WTC11 (cell line): ENCODE measurements around the gene TARBP1. TPM values are rescaled to one million over a fixed set of nuclear protein-coding genes. Genes with fewer than 3 reads are reported as not detected.

Experiments
- ATAC-seq: fragments of 200-7000 bp; cut with Tn5 transposase; 2 replicates; pipeline ENCODE4 v1.10.0; 2021; ENCODE audit warnings: mild to moderate bottlenecking, moderate library complexity
- CTCF ChIA-PET: fragments of 300-600 bp; sonication (Branson Sonifier 250); formaldehyde crosslinking; loops from one replicate; lab custom pipeline; 2021; ENCODE audit warnings: antibody characterized with exemption; lab: Charles Lee
- POLR2A ChIA-PET: fragments of 350-600 bp; sonication (Branson Sonifier 250); formaldehyde crosslinking; loops from one replicate; lab custom pipeline; 2021; ENCODE audit warnings: antibody characterized with exemption; lab: Charles Lee
- DNase-seq: peaks from one replicate; pipeline ENCODE4 v3.0.0; 2021; ENCODE audit warnings: low spot score
- H3K27ac Mint-ChIP-seq: 2 replicates; pipeline ENCODE4 v1.8.0; 2021; ENCODE audit warnings: mixed read lengths
- H3K27me3 Mint-ChIP-seq: 2 replicates; pipeline ENCODE4 v1.8.0; 2021; ENCODE audit warnings: low read depth, mild to moderate bottlenecking, moderate library complexity, mixed read lengths
- H3K36me3 Mint-ChIP-seq: 2 replicates; pipeline ENCODE4 v1.8.0; 2021; ENCODE audit warnings: mixed read lengths
- H3K4me1 Mint-ChIP-seq: 2 replicates; pipeline ENCODE4 v1.8.0; 2022; ENCODE audit warnings: mixed read lengths
- H3K4me3 Mint-ChIP-seq: 2 replicates; pipeline ENCODE4 v1.8.0; 2021; ENCODE audit warnings: mild to moderate bottlenecking, moderate library complexity, mixed read lengths
- H3K9me3 Mint-ChIP-seq: 2 replicates; pipeline ENCODE4 v1.8.0; 2021; ENCODE audit warnings: mixed read lengths
- ATF1 ChIP-seq: sonication (generic); formaldehyde crosslinking; IDR thresholded peaks from 2 replicates; pipeline ENCODE4 v1.8.1; 2023; ENCODE audit warnings: mild to moderate bottlenecking, moderate library complexity, missing genetic modification reagents
- ELF4 ChIP-seq: sonication (generic); formaldehyde crosslinking; IDR thresholded peaks from 2 replicates; pipeline ENCODE4 v1.8.1; 2022; ENCODE audit warnings: low read depth, mild to moderate bottlenecking, moderate library complexity, missing genetic modification reagents
- ETV6 ChIP-seq: sonication (generic); formaldehyde crosslinking; IDR thresholded peaks from 2 replicates; pipeline ENCODE4 v1.8.1; 2022; ENCODE audit warnings: mild to moderate bottlenecking, missing genetic modification reagents
- GRHL2 ChIP-seq: fragments of 250-450 bp; sonication (Bioruptor Pico); IDR thresholded peaks from 2 replicates; pipeline ENCODE4 v1.8.0; 2022; ENCODE audit warnings: mild to moderate bottlenecking, moderate library complexity; ENCODE audit not compliant: insufficient replicate concordance, severe bottlenecking
- GTF2I ChIP-seq: fragments of 250-450 bp; sonication (Bioruptor Pico); conservative IDR thresholded peaks from 2 replicates; pipeline ENCODE4 v1.4.0; 2021; ENCODE audit warnings: mild to moderate bottlenecking
- IRF2 ChIP-seq: sonication (generic); formaldehyde crosslinking; IDR thresholded peaks from 2 replicates; pipeline ENCODE4 v1.8.0; 2022; ENCODE audit warnings: low read depth, missing genetic modification reagents, borderline replicate concordance
- NFYB ChIP-seq: sonication (generic); formaldehyde crosslinking; conservative IDR thresholded peaks from 2 replicates; pipeline ENCODE4 v1.8.0; 2022; ENCODE audit warnings: low read depth, missing genetic modification reagents
- NR1H2 ChIP-seq: sonication (generic); formaldehyde crosslinking; IDR thresholded peaks from 2 replicates; pipeline ENCODE4 v1.9.0; 2021; ENCODE audit warnings: mild to moderate bottlenecking, moderate library complexity, missing genetic modification reagents
- NR3C1 ChIP-seq: sonication (generic); formaldehyde crosslinking; conservative IDR thresholded peaks from 2 replicates; pipeline ENCODE4 v1.8.1; 2023; ENCODE audit warnings: low read depth, mild to moderate bottlenecking, missing genetic modification reagents
- SOX15 ChIP-seq: fragments of 250-450 bp; sonication (Bioruptor Pico); IDR thresholded peaks from 2 replicates; pipeline ENCODE4 v1.9.0; 2021; ENCODE audit warnings: mild to moderate bottlenecking
- SP1 ChIP-seq: sonication (generic); formaldehyde crosslinking; conservative IDR thresholded peaks from 2 replicates; pipeline ENCODE4 v1.8.1; 2022; ENCODE audit warnings: missing genetic modification reagents
- TCF7 ChIP-seq: sonication (generic); formaldehyde crosslinking; IDR thresholded peaks from 2 replicates; pipeline ENCODE4 v1.8.0; 2022; ENCODE audit warnings: mild to moderate bottlenecking, low read depth, missing genetic modification reagents, moderate library complexity
- TEAD1 ChIP-seq: sonication (generic); formaldehyde crosslinking; IDR thresholded peaks from 2 replicates; pipeline ENCODE4 v1.8.0; 2022; ENCODE audit warnings: mild to moderate bottlenecking, missing genetic modification reagents
- TP53 ChIP-seq: sonication (generic); formaldehyde crosslinking; IDR thresholded peaks from 2 replicates; pipeline ENCODE4 v1.8.1; 2023; ENCODE audit warnings: mild to moderate bottlenecking, missing genetic modification reagents
- ZNF121 ChIP-seq: sonication (generic); formaldehyde crosslinking; IDR thresholded peaks from 2 replicates; pipeline ENCODE4 v1.8.0; 2023; ENCODE audit warnings: missing genetic modification reagents
- ZNF138 ChIP-seq: sonication (generic); formaldehyde crosslinking; conservative IDR thresholded peaks from 2 replicates; pipeline ENCODE4 v1.8.1; 2022; ENCODE audit warnings: mild to moderate bottlenecking, moderate library complexity, missing genetic modification reagents
- ZNF219 ChIP-seq: sonication (generic); formaldehyde crosslinking; IDR thresholded peaks from 2 replicates; pipeline ENCODE4 v1.8.0; 2023; ENCODE audit warnings: missing genetic modification reagents, mild to moderate bottlenecking, borderline replicate concordance
- ZNF232 ChIP-seq: sonication (generic); formaldehyde crosslinking; IDR thresholded peaks from 2 replicates; pipeline ENCODE4 v1.8.0; 2022; ENCODE audit warnings: mild to moderate bottlenecking, missing genetic modification reagents
- ZNF396 ChIP-seq: fragments of 250-450 bp; sonication (Bioruptor Pico); IDR thresholded peaks from 2 replicates; pipeline ENCODE4 v1.8.0; 2021; ENCODE audit warnings: mild to moderate bottlenecking, moderate library complexity, borderline replicate concordance
- ZNF671 ChIP-seq: fragments of 250-450 bp; sonication (Bioruptor Pico); IDR thresholded peaks from 2 replicates; pipeline ENCODE4 v1.8.0; 2021; ENCODE audit warnings: mild to moderate bottlenecking
- total RNA-seq: library from RNA; stranded (reverse); gene quantifications from 3 replicates; pipeline ENCODE4 v1.2.3, GENCODE V29; 2021
- TF ChIP-seq, protein P1 (sequence below): sonication (generic); formaldehyde crosslinking; IDR thresholded peaks from 2 replicates; pipeline ENCODE4 v1.8.1; 2023; ENCODE audit warnings: mild to moderate bottlenecking, missing genetic modification reagents, moderate library complexity
- TF ChIP-seq, protein P2 (sequence below): sonication (generic); formaldehyde crosslinking; IDR thresholded peaks from 2 replicates; pipeline ENCODE4 v1.8.0; 2023; ENCODE audit warnings: missing genetic modification reagents
- TF ChIP-seq, protein P3 (sequence below): sonication (generic); formaldehyde crosslinking; IDR thresholded peaks from 2 replicates; pipeline ENCODE4 v1.8.0; 2022; ENCODE audit warnings: mild to moderate bottlenecking, missing genetic modification reagents
- TF ChIP-seq, protein P4 (sequence below): sonication (generic); formaldehyde crosslinking; IDR thresholded peaks from 2 replicates; pipeline ENCODE4 v1.8.1; 2023; ENCODE audit warnings: mild to moderate bottlenecking, missing genetic modification reagents, borderline replicate concordance

Gene TARBP1
- total RNA-seq, 1 experiment from 2014 or later: 24.0 TPM

DNA sequence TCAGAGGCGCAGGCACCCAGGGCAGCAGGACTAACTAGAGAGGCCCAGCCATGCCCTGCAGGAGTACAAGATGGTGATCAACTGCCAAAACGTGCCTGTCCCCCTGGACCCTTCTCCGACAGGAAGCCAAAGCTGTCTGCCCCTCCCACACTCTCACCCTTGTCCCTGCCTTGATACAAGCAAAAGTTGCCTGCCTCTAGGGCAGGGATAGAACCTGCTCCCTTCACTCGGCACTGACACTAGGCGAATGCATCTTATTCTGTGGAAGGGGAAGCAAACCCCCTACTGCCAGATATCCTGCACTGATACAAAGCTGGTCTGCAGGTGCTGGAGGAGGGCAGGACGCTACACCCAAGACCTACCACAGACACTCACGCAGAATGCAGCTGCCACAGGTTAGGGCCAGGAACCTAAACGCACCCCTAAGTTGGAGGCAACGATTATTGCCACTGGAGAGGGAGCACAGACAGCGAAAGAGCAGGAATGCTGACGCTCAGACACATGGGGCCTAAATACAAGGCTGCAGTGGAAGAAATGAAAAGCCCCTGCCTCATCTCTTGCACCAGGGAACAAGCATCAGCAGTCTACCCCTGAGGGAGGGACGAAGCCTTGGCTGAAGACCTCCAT lies 3.7 kb downstream of the TARBP1 start:
- Mint-ChIP-seq H3K36me3 (no peaks in the 10 kb centered on the region; the same call in 1 of the 2 replicates), H3K4me1 (peaks cover 32% of the 10 kb centered on the region), H3K4me3 (no peak overlapping the region), H3K27me3 (peaks cover 10% of the 10 kb centered on the region), H3K9me3 (no peaks in the 10 kb centered on the region), H3K27ac (peak overlapping the region; percentile 27; the same call in 1 of the 2 replicates)
- peak; percentile 34 for ATAC-seq
- DNase-seq: peak; percentile 30
- ChIA-PET CTCF (interaction anchor here (0.7 to 0.8 kb wide), 2 partner anchors 40 to 617 kb away, joined by 3 to 7 read pairs; no protein-coding TSS in a partner anchor), POLR2A (no interaction called here)
- no peak for TF ChIP-seq SOX15 (CRISPR knock-in tag)
- no peak for TF ChIP-seq NR3C1
- no peak for TF ChIP-seq NFYB (CRISPR knock-in tag)
- TF ChIP-seq ELF4 (CRISPR knock-in tag): no peak
- no peak for TF ChIP-seq ZNF396 (CRISPR knock-in tag)
- TF ChIP-seq, protein P1, sequence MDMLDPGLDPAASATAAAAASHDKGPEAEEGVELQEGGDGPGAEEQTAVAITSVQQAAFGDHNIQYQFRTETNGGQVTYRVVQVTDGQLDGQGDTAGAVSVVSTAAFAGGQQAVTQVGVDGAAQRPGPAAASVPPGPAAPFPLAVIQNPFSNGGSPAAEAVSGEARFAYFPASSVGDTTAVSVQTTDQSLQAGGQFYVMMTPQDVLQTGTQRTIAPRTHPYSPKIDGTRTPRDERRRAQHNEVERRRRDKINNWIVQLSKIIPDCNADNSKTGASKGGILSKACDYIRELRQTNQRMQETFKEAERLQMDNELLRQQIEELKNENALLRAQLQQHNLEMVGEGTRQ (CRISPR knock-in tag): no peak
- no peak for TF ChIP-seq IRF2
- TF ChIP-seq ZNF138 (CRISPR knock-in tag): no peak
- no peak for TF ChIP-seq SP1 (CRISPR knock-in tag)
- TF ChIP-seq GTF2I: no peak
- no peak for TF ChIP-seq ATF1 (CRISPR knock-in tag)
- TF ChIP-seq TCF7 (CRISPR knock-in tag): no peak
- no peak for TF ChIP-seq ZNF121
- TF ChIP-seq, protein P2, sequence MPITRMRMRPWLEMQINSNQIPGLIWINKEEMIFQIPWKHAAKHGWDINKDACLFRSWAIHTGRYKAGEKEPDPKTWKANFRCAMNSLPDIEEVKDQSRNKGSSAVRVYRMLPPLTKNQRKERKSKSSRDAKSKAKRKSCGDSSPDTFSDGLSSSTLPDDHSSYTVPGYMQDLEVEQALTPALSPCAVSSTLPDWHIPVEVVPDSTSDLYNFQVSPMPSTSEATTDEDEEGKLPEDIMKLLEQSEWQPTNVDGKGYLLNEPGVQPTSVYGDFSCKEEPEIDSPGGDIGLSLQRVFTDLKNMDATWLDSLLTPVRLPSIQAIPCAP (CRISPR knock-in tag): no peak
- TF ChIP-seq TEAD1 (CRISPR knock-in tag): no peak
- TF ChIP-seq ZNF232: no peak
- TF ChIP-seq TP53: no peak
- TF ChIP-seq, protein P3, sequence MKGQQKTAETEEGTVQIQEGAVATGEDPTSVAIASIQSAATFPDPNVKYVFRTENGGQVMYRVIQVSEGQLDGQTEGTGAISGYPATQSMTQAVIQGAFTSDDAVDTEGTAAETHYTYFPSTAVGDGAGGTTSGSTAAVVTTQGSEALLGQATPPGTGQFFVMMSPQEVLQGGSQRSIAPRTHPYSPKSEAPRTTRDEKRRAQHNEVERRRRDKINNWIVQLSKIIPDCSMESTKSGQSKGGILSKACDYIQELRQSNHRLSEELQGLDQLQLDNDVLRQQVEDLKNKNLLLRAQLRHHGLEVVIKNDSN (CRISPR knock-in tag): no peak

DNA sequence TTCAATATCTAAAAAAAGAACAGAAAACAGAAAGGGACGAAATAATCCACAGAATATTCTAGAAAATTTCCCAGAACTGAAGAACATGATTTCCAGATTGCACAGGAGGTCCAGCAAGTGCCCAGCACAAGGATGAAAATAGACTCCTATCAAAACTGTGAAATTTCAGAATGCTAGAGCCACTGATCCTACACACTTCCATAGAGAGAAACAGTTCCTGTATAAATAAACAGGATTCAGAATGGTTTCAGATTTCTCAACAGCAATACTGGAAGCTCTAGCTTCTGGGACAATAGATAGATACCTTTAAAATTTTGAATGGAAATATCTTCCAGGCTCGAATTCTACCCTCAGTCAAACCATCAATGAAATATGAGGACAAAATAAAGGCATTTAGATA lies 4.6 kb downstream of the TARBP1 start:
- H3K4me3 Mint-ChIP-seq: no peak overlapping the region

More for the DNA sequence above, 4.6 kb downstream of the TARBP1 start:
- ChIA-PET POLR2A (no interaction called here), CTCF (no interaction called here)
- Mint-ChIP-seq H3K27me3 (peaks cover 2% of the 10 kb centered on the region), H3K27ac (no peak overlapping the region), H3K4me1 (peaks cover 31% of the 10 kb centered on the region), H3K9me3 (no peaks in the 10 kb centered on the region), H3K36me3 (peaks cover 3% of the 10 kb centered on the region; the same call in 1 of the 2 replicates)
- ATAC-seq (no peak), DNase-seq (no peak)
- TF ChIP-seq GRHL2: no peak
- TF ChIP-seq ZNF671: no peak
- no peak for TF ChIP-seq GTF2I
- TF ChIP-seq NR1H2 (CRISPR knock-in tag): no peak
- no peak for TF ChIP-seq SP1 (CRISPR knock-in tag)
- TF ChIP-seq, protein P4, sequence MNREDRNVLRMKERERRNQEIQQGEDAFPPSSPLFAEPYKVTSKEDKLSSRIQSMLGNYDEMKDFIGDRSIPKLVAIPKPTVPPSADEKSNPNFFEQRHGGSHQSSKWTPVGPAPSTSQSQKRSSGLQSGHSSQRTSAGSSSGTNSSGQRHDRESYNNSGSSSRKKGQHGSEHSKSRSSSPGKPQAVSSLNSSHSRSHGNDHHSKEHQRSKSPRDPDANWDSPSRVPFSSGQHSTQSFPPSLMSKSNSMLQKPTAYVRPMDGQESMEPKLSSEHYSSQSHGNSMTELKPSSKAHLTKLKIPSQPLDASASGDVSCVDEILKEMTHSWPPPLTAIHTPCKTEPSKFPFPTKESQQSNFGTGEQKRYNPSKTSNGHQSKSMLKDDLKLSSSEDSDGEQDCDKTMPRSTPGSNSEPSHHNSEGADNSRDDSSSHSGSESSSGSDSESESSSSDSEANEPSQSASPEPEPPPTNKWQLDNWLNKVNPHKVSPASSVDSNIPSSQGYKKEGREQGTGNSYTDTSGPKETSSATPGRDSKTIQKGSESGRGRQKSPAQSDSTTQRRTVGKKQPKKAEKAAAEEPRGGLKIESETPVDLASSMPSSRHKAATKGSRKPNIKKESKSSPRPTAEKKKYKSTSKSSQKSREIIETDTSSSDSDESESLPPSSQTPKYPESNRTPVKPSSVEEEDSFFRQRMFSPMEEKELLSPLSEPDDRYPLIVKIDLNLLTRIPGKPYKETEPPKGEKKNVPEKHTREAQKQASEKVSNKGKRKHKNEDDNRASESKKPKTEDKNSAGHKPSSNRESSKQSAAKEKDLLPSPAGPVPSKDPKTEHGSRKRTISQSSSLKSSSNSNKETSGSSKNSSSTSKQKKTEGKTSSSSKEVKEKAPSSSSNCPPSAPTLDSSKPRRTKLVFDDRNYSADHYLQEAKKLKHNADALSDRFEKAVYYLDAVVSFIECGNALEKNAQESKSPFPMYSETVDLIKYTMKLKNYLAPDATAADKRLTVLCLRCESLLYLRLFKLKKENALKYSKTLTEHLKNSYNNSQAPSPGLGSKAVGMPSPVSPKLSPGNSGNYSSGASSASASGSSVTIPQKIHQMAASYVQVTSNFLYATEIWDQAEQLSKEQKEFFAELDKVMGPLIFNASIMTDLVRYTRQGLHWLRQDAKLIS (CRISPR knock-in tag): no peak
- TF ChIP-seq ETV6 (CRISPR knock-in tag): no peak
- TF ChIP-seq ZNF219 (CRISPR knock-in tag): no peak
- TF ChIP-seq ELF4 (CRISPR knock-in tag): no peak
